GM21723 (cell line): ENCODE results near the gene GPATCH8.
"Not testable (repeated sequence)": the region's sequence is repeated elsewhere in the genome, so short reads cannot be mapped to it uniquely, and the experiment has no call there.

Experiments
- ATAC-seq: cut with Tn5 transposase; IDR thresholded peaks from one replicate; pipeline ENCODE4 v1.9.1; 2021; ENCODE audit warnings: mild to moderate bottlenecking, moderate library complexity; ENCODE audit not compliant: unreplicated experiment

The GPATCH8 gene

GRCh38 chr17:44378171-44378705, 125.0 kb downstream of the GPATCH8 start:
- ATAC-seq, result no peak

GRCh38 chr17:44376779-44377178, 126.4 kb downstream of the GPATCH8 start:
- ATAC-seq, result no peak

- ATAC-seq, result no peak
These were observed 127.1 kb downstream of the GPATCH8 start for GRCh38 chr17:44376124-44376523.

- ATAC-seq, result no peak
These were observed 127.8 kb downstream of the GPATCH8 start for GRCh38 chr17:44375196-44376017.

- no peak for ATAC-seq
These were observed 128.7 kb downstream of the GPATCH8 start for GRCh38 chr17:44374306-44375195.

- no peak for ATAC-seq
These were observed 131.2 kb downstream of the GPATCH8 start for GRCh38 chr17:44372036-44372435.

- not testable (repeated sequence) for ATAC-seq
These were observed 133.7 kb downstream of the GPATCH8 start for GRCh38 chr17:44369414-44370023.

- not testable (repeated sequence) for ATAC-seq
These were observed 134.6 kb downstream of the GPATCH8 start for GRCh38 chr17:44368391-44369243.

GRCh38 chr17:44367231-44367979, 135.8 kb downstream of the GPATCH8 start:
- no peak for ATAC-seq

GRCh38 chr17:44365051-44365450, 138.2 kb downstream of the GPATCH8 start:
- ATAC-seq, result not testable (repeated sequence)

- ATAC-seq, result no peak
These were observed 139.5 kb downstream of the GPATCH8 start, which contains the start of gene FAM171A2 for GRCh38 chr17:44363613-44364159. Gene FAM171A2 (minus strand): TSS chr17:44363853. CDS start chr17:44363714, 139 bp downstream.

GRCh38 chr17:44362949-44363612, 140.1 kb downstream of the GPATCH8 start:
- no peak for ATAC-seq

- no peak for ATAC-seq
These were observed 140.7 kb downstream of the GPATCH8 start for GRCh38 chr17:44362459-44362948.

- ATAC-seq, result no peak
These were observed 141.6 kb downstream of the GPATCH8 start for GRCh38 chr17:44361292-44362260.

- ATAC-seq, result no peak
These were observed 142.4 kb downstream of the GPATCH8 start for GRCh38 chr17:44360826-44361225.

GRCh38 chr17:44360144-44360533, 143.1 kb downstream of the GPATCH8 start:
- ATAC-seq, result no peak

- no peak for ATAC-seq
These were observed 143.6 kb downstream of the GPATCH8 start for GRCh38 chr17:44359458-44360143.
